ENCODE data around the gene ADCY5.
A peak's percentile ranks its signal among the peaks of the same experiment; 100 is the strongest.
"Not testable (repeated sequence)": the region's sequence is repeated elsewhere in the genome, so short reads cannot be mapped to it uniquely, and the experiment has no call there.

Gene ADCY5

DNA sequence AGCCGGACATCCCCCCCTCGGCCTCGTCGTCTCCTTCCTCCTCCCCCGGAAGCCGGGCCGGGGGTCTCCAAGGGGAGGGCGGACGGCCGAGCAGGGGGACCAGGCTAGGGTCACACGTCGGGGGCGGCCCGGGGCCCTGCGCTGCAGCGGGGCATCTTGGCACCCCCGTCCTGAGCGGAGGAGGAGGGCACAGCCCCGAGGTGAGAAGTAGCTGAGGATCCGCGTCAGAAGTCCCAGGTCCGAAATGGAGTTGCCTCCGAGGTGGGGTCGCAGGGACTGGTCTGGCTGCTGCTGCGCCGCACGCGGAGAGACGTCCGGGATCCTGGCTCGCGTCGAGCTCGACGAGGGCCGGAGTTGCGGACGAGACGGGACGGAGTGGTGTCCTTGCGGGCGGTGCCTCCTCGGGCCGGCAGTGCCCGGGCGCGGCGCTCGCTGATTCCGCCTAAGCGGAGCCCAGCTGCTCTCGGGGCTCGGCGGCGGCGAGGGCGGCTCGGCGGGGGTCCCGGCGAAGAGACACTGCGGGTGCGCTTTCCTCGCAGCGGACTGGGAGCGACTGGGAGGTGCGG is at the start of gene ADCY5:
Gene ADCY5, minus strand, starts transcription at position 555 of the 566 bp plus-strand sequence. Its CDS starts 545 bp downstream, at position 10.
- DNase-seq = no peak

DNA sequence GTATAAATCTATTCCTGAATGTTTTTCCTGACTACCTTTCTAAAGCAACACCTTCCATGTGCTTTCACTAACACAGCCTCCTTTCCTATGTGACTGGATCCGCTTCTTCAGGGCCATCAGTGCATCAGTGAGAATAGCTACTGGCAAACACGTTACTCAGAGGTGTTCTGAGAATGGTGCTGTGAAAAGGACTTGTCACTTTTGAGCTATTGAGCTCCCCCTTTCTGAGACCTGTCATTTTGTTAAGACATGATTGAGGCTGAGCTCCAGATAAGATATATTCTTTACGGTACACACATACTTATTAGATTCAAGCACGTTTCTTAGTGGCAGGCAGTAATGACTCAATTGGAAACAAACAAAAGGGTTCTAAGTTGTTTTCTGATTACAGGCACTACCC is 45.0 kb upstream of the ADCY5 start:
- DNase-seq = no peak

DNA sequence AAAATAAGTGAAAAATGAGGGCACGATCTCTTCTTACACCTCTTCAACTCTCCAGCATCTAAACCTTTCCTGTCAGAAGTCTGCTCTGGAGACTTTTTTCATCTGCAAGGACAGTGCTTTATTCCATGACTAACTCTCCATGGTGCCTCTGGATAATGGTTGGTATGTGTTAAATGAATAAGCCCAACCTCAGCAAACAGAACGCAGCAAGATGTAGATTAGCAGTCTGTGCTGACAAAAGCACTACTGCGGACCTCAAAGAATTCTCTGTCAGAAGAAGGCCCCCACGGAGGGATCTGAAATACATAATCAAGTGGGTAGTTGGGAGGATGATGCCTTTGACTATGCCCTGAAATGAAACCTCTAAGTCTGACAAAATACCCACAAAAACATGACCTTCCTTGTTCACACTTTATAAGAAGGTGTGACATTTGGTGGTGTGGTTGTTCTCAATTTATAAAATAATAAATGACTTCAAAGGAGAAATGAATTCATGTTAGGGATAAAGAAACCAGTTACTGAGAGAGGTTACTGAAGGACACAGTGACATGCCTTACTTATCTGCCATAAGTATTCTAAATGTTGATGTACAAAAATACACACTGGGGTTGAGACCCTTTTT is 43.2 kb upstream of the ADCY5 start:
- no peak for DNase-seq

DNA sequence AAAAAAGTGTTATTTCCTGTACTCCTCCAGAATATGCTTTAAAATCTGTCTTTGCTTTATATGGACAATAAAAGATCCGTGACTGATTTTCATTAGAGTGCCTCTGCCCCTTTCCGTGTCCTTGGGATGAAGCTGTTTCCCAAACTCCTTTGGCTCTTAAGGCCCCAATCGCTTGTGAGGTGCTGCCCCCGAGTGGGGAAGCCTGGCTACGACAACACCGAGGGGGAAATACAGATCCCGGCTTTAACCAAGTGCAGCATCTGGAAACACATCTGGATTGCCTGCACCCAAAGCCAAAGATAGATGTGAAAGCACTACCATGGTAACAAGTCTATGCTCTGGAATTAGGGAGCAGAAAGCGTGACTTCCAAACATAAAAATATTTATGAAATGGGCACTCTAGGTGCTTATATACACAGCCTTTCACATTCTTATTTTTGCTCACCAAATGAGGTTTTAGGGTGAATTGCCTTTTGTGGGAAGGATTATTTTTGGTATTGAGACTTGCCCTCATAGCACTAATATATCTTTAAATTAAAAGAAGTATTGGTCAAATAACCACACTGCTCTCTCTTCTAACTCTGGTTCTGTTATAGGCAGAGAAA is 40.6 kb upstream of the ADCY5 start:
- peak; percentile 8 for DNase-seq

DNA sequence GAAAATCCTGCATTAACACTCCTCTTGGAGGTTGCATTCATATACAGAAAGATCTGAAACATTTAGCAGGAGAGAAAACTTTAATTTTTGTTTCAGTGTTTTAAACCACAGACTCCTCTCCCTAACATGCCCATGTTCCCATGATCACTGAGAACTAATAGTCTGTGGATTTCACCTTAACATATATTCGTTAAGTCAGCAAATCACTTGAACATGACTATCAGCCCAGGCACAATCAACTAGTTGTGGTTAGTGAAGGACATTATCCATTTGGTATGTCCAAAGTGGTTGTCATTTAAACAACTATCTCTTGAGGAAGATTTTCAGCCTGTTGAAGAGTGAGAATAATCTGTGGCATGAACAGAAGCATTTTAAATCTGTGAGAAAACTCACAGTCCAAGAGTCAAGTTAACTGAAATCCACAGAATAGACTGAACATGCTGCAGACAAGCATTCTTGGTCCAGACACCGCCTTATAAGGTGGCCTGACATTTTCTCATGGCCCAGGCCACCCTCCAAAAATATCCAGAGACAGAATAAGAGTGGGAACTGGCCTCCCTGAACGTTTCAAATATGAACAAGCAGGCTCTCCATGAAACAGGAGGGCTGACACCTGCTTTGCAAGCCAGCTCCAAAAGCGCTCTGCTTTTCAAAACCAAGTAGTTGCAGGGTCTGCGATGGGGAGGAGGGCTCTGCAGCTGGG is 39.9 kb upstream of the ADCY5 start:
- DNase-seq = no peak

DNA sequence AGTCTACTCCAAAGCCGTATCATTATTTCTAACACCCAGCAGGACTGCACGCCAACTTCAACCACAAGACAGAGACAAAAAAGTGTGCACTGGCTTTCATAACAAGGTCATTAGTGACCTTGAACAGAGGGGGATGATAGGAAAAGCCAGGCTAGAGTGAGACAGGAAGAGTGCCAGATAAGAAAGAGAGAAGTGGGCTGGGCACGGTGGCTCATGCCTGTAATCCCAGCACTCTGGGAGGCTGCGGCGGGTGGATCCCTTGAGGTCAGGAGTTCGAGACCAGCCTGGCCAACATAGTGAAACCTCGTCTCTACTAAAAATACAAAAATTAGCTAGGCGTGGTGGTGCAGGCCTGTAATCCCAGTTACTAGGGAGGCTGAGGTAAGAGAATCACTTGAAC is 38.2 kb upstream of the ADCY5 start:
- DNase-seq = not testable (repeated sequence)

DNA sequence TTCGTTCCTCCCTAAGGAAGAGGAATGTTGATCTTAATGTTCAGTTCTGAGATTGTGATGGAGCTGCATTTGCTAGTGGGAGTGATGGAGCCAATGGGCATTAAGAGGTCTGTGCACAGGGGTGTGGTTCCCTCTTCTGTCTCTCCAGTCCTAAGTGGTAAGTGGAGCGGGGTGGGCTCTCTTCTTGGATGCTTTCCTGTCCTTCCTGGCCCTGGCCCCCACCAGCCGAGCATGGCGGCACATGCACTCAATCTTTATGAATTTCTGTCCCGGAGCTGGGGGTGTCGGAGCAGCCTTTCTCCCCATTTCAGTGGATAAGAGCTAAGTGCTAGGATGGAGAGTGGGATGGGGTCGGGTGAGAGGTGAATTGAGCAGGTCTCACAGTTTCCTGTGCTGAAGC is 37.6 kb upstream of the ADCY5 start:
- no peak for DNase-seq

DNA sequence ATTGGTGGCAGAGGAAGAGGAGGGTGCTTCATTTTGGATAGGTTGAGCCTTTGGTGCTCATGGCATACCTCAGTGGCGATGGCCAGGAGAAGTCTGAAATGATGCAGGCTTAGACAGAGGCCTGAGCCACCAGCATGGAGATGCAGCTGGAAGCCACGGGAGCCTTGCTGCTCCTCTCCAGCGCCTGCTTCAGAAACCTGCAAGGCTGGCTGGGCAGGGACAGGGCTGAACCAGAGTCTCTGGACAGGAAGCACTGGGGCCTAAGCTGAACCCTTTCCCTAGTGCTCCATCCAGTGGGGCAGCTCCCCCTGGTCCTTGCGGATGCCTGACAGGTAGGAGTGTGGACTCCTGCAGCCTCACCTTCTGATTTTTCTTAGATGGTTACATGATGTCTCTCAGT is 36.7 kb upstream of the ADCY5 start:
- no peak for DNase-seq

DNA sequence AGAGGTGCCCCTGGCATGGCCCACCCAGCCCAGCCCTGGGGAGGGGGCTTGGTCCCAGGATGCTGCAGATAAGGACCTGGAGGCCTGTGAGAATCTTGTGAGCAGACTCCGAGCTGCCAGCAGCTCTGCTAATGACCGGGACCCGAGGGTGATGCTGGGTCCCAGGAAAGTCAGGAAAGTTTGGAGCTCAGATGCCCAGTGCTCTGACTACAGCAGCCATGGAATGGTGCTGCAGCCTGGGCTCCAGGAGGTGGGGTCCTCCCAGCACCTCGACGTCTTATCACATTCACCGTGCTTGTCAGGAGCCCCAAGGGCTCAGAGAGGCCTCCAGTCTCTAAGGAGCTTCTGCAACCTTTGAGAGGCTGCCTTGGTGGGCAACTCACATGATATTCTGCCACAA is 34.3 kb upstream of the ADCY5 start:
- no peak for DNase-seq

DNA sequence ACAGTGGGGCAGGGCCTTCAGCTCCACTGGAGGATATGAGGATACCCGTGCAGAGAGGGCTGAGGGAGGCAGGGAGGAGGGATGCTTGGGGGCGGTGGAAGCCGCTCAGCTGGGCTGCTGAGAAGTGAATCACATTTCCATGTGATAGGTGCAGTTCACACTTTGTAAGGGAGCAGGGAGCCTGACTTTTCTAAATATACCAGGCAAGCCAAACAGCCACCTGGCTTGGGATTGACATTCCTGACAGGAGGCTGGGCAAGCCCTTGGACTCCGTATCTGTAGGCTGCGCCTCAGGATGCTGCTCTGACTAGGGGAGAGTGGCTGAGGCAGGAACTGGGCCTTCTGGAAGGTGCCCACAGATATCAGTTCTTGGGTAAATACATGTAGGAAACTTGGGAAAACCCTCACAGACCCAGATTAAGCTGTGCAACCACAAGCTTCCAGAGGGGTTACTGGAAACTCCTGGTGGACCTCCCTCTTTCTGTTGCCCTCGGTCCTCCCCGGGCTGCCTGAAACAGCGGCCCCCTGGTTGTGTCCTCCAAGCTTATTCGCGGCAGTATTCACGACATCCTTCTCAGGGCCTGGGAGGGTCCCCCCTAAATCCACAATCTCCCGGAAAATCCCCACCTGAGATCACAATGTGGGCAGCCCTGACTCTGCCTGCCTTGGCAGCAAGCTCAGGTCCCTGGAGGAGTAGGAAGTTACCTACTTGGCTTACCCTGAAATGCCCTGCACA is 33.0 kb upstream of the ADCY5 start:
- no peak for DNase-seq

DNA sequence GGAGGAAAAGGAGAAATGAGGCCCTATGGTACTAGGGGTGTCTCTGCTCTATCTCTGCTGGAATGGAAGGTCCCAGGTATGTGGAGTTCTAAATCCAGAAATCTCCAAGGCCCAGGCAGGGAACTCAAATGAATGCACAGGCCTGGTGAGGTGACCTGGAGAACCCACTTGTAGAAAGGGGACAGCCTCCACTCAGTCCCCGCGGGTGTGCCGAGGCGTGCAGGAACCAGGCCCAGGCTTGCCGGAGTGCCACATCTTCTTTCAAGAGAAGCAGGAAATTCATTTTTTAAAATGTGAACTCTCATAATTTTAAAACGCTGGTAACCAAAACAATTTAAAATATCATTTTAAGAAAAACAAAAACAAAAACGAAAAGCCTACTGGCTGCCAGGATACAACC is 32.2 kb upstream of the ADCY5 start:
- DNase-seq = no peak

DNA sequence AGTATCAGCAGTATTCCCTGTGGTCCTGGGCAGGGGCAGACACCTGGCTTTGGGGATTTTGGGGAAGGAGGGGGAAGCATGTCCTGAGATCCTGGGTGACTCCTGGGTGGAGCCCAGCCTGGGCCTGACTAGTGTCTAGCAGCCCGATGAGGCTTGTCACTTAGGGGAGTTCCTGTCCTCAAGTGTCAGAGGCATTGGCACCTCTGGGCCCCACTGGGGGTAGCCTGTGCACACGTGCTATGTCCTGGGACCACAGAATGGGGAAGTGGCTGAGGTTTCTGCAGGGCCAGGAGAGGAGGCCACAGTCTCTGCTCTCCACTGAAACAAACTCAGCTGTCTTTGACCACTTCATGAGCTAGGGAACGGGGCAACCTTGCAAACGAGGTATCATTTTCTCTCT is 31.5 kb upstream of the ADCY5 start:
- DNase-seq = no peak

DNA sequence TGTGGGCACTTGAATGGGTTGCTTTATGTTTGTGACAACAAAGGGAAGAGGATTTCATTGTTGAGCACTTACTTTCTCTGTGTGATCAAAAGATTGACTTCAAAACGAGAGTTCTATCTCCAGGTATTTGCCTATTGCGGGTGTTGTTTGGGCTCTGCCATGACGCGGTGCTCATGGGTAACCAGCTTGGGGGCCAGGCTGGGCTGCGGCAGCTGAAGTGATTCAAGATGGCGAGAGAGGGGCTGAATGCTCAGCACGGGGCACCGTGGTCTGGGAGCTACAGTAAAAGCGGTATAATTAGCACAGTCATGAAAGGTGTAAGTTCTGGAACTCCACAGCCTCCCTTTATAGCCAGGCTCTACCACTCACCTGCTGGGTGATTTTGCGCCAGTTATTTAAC is 31.0 kb upstream of the ADCY5 start:
- no peak for DNase-seq

DNA sequence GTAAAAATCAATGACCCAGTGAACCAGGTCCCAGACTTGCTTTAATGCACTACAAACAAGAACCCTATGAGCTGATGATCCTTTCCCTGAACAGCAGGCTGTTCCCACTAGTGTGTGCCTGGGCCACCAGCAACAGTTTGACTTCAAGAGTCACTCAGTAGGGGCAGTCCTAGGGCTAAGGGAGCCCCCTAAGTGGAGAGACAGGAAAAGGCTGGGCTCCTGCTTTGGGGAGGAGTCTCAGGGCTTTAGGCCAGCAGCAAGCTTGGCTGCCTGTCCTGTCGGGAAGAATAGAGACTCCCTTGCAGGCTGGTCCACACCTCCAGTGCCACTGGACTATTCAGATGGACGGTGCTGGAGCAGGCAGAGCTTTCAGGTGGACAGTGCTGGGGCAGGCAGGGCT is 29.4 kb upstream of the ADCY5 start:
- DNase-seq = no peak

DNA sequence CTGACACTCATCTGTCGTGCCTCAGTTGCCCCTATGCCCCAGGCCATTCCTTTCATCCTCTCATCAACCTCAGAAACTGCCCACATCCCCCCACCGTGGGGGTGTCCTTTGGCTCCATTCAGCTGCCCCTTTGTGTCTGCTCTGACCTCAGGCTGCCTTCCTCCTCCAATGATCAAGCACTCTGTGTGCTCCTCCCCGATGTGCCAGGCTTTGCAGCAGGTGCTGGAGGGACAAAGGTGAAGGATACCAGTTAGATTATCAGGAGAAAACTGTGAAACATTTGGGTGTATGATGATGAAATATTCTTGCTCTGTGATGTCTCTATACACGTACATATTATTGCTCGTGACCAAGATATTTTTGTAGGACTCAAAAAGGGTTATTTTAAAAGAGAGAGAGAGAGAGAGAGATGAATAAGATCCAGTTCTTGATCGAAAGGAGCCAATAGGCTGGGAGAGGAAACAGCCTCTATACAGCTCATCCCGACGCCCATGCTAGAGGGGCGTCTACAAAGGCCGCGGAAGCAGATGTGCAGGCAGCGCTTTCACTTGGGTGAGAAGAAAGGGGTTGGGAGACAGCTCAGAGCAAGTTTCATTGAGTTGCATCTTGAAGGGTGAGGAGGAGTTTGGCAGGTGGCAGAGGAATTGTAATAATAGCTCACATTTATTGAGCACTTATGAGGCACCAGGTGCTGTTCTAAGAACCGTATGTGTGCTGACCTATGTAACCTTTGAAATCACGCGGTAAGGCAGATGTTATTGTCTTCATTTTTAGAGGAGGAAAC is 28.3 kb upstream of the ADCY5 start:
- DNase-seq = no peak

DNA sequence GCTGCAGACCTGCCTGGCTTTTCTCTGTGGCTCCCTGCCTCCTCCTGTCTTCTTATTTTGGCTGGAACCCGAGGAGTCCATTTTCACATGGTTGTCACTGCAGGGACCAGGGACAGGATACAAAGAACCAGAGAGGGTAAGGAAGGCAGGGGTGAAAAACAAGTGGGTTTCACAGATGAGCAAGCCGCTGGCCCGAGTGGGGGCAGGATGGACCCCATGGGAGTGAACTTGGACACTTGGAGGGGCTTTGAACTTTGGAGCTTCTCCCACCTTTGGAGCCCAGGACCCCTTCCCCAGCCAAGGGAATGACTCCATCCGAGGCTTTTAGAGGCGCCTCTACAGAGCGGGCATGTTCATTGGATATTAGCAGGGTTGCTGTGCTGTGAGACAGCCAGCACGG is 26.9 kb upstream of the ADCY5 start:
- DNase-seq = no peak

DNA sequence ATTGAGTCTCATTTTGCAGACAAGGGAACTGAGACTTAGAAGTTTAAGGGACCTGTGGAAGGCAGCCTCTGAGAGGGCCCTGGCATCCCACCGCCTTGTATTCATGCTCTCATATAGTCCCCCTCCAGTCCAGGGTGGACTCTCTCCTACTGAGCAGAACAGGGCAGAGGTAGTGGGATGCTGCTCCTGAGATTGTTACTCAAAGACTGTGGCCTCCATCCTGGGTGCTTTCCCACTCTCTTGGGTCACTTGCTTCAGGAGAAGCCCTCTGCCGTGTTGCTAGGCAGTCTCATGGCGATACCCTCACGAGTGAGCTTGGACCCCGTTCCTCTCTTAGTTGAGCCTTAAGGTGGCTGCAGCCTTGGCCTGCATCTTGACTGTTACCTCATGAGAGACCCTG is 22.2 kb upstream of the ADCY5 start:
- DNase-seq = no peak

DNA sequence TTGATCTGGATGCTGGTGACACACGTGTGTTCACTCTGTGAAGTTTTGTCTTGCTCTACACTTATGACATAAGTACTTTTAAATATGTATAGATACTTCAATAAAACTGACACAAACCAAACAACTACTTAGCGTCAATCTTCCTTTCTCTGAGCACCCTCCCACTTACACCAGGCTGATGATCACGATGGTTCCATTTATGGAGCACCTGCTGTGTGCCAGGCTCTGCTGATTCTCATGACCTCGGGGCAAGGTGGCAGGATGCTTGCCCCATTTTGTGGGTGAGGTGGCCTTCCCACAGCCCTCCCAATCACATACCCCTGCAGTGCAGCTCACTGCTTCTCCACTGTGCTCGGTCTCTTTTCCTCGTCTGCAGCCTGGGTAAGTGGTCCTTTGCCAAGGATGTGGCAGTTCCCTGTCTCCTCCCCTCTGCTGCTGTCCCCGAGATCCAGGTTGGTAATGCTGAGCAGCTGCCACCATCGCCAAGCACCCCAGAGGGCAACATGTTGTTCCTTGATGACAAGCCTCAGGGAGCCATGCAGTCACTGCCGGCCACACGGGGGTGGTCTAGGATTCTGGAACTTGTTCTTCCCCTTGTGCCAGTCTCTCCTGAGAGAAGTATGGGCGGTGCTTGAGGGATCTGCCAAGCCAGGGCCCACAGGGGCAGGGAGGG is 20.6 kb upstream of the ADCY5 start:
- DNase-seq = no peak

DNA sequence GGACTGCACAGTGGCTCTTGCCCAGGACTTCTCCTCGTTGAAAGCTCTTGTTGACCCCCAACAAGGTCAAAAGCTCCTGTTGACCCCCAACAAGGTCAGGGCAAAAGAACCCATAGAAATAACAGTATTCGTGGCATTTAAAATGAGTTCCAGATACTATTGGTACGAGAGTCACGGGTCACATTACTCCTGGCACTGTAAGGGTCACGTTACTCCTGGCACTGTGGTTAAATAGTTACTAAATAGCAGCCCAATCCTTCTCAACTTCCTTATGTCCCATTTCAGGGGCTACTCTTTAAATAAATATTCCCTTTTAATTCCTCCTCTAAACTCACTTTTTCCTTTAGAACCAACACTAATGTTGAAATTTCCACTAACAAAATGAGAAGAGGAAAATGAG is 18.2 kb upstream of the ADCY5 start:
- no peak for DNase-seq

DNA sequence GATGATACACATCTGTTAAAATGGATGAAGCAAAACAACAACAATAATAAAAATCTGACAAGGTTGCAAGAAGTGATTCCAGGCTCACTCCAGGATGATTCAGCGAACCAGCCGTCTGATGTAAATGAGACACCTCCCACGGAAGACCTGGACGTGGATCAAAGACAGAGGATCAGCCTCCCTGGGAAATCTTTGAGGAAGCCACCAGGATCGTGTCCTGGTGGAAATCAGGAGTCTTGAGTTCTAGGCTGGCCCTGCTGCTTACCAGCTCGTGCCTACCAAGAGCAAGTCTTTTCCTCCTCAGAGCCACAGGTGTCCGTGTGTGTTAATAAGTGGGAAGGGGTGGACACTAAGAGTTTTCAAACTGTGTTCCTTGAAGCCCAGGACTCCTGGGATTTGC is 15.3 kb upstream of the ADCY5 start:
- no peak for DNase-seq

DNA sequence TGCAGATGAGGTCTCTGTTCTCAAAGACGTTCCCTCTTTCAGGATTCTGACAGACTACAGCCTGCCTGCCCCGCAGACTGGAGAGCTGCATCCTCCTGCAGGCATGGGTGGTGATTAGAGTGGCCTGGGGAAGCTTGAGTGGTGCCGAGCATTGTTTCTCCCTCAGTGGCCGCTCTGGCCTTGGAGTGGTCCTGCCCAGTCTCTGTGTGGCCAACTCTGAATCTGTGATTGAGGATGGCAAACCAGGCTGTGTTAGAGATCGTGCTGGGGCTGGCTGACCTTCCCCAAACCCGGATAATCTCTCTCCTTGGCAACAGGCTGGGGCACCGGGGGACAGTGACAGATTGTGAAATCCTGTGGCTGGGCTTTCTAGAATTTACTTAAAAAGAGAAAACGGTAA is 11.0 kb upstream of the ADCY5 start:
- no peak for DNase-seq

DNA sequence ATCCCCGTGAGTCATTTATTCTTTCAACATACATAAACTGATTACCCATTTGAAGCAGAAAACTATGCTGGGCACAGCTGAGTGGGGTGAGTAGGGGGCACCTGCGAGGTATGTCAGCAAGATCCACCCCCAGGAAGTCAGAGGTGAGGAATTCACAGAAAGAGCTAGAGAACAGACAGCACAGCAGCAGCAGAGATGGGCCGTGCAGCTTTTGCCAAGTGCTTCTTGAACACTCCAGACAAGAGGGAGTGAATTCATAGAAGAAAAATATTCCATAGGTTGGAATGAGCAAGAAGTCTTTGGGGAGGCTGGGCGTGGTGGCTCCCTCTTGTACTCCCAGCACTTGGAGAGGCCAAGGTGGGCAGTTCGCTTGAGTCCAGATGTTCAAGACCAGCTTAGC is 9.4 kb upstream of the ADCY5 start:
- no peak for DNase-seq

All from T1000 (cell line).